Panc1 (cell line): Measurements from ENCODE around the gene CRISPLD2.
"Not testable (repeated sequence)": the region's sequence is repeated elsewhere in the genome, so short reads cannot be mapped to it uniquely, and the experiment has no call there.

Experiments used
- CTCF ChIP-seq: fragments of 450-650 bp; IDR thresholded peaks from 2 replicates; pipeline ENCODE4 v1.5.1; 2017; ENCODE audit warnings: mild to moderate bottlenecking
- POLR2AphosphoS5 ChIP-seq: IDR thresholded peaks from 2 replicates; pipeline ENCODE4 v1.6.1; 2012; ENCODE audit warnings: mild to moderate bottlenecking, low read depth, low read length, moderate library complexity
- SIN3A ChIP-seq: IDR thresholded peaks from 2 replicates; pipeline ENCODE4 v1.6.1; 2012; ENCODE audit warnings: low read depth, mild to moderate bottlenecking, low read length, moderate library complexity, borderline replicate concordance; ENCODE audit not compliant: insufficient read depth

DNA sequence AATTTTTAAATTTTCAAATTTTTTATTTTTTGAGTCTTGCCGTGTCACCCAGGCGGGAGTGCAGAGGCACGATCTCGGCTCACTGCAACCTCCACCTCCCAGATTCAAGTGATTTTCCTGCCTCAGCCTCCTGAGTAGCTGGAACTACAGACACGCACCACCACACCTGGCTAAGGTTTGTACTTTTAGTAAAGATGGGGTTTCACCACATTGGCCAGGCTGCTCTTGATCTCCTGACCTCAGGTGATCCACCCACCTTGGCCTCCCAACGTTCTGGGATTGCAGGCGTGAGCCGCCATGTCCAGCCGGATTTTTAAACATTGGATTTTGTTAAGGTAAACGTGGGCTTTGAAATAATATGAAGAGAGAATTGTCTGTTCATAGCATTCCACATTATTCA is 11.9 kb downstream of the CRISPLD2 start:
- TF ChIP-seq POLR2AphosphoS5, CTCF, SIN3A: not testable (repeated sequence)
